ENCODE measurements around the gene OBSL1.
A peak's percentile ranks its signal among the peaks of the same experiment; 100 is the strongest.

Gene OBSL1

DNA sequence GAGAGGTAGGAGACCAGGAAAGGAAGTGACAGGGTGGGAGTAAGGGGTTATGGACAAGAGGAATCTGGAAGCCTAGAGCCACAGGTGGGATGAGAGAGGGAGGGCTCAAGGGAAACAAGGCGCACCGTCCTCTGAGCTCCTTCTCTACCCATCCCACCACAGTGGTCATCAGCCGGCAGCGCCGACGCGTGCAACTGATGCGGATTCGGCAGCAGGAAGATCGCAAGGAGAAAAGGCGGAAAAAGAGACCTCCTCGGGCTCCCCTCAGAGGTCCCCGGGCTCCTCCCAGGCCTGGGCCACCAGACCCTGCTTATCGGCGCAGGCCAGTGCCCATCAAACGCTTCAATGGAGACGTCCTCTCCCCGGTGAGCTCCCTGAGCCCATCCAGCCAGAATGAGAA, 22.3 kb downstream of the OBSL1 start:
- no peak for DNase-seq

- no peak for DNase-seq
Measured at GRCh38 chr2:219547621-219548020, 23.7 kb downstream of the OBSL1 start.

DNA sequence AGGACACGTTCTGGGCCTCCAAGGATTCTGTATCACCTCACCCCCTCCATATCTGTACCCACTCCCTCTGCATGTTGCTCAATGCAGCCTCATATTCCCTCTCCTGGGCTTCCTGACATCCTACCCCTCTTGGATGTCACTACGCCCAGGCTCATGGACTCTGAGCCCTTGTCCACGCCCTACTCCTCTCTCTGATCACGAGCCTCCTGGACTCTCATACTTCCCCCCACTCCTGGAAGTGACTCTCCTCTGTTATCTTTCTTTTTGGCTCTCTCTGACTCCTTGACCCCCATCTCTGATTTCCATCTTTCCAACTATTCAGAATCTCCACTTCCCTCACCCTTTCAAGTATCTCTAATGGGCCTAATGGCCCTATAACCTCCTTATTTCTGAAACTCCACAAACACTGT, 25.4 kb downstream of the OBSL1 start:
- DNase-seq = no peak

DNA sequence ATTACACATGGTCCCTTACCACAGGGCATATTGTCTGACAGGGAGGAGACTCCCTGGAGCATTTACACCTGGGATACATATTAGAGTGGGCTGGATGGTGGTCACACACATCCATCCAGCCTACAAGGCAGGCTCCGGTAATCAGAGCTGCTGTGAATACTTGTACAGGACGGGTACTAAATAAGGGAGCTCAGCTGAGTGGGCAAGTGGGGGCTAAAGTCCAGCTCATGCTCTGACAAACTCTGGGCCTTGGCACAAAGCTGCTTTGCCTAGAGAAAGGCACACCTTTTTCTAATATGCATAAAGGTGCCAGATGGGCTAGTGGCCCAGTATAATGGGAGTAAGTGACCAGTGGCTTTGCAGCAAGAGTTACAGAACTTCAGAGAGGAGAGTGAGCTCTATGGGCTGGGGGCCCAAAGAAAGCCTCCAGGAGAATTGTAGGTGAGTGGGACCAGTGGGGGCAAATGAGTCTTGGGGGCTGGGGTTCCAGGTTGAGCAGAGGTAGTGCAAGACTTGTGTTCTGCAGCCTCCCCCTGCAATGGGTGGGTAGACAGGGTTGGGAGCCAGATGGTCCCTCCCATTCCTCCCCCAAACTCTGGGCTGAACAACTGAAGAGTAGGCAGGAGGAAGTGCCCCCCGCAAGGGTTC, 25.9 kb downstream of the OBSL1 start:
- no peak for DNase-seq

- DNase-seq = no peak
Measured at GRCh38 chr2:219544567-219544966, 26.8 kb downstream of the OBSL1 start.

GRCh38 chr2:219543596-219544358, 27.6 kb downstream of the OBSL1 start, which contains the start of the genes CHPF and TMEM198:
TSS of gene CHPF (minus strand) at chr2:219543809. CDS start at chr2:219543538, 271 bp downstream.
TSS of gene TMEM198 (plus strand) at chr2:219544028. CDS start at chr2:219544728, 700 bp downstream.
- DNase-seq = peak; percentile 92

DNA sequence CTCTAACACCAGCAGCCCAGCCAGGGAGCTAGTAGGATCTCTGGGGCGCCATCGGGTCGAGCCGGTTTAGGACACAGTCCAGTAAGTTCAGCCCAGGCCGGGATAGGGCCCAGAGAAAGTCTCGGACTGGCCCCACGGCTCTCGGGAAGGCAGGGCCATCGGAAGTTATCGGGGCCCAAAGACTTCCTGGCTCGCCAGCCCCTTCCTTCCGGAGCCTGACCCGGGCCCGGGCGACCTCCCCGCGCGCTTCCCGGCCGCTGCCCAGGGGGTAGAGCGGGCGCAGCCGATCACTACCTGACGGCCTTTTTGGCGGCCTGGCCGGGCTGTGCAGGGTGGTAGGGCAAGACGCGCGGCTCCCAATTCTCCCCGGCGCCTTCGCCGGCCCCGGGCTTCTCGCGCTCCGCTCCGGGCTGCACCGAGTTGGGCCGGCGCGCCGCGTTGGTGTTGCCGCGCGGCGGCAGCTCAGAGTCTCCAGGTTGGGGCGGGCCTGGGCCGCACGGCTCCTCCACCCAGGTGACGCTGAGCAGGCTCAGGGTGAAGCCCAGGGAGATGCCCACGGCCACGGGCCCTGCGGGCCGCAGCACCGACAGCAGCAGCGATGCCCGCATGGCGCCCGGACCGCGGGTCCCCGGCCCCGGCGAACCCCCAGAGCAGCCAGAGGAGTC, 28.3 kb downstream of the OBSL1 start:
- DNase-seq = no peak

DNA sequence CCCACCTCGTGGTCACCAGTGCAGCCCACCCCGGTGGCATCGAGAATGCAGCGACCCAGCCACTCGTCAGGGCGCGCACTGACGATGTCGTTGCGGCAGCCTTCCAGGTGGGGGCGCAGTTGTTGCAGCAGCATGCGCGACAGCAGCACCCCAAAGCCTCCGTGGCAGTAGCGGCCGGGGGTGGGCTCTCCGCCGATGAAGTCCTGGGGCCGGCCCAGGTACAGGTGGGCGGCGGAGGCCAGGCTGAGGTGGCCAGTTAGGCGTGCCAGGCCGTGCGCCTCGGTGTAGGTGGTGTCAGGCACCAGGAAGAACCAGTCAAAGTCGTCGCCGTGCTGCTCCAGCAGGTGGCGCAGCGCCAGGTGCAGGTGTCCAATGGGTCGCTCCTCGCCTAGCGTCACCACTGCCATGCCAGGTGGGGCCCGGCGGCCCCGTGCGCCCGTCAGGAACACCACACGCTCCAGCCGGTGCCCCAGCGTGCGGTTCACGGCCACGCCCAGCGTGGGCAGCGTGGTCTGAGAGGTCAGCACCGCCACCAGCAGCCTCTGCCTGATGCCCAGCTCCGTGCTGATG, 29.6 kb downstream of the OBSL1 start:
- DNase-seq = peak; percentile 52

DNA sequence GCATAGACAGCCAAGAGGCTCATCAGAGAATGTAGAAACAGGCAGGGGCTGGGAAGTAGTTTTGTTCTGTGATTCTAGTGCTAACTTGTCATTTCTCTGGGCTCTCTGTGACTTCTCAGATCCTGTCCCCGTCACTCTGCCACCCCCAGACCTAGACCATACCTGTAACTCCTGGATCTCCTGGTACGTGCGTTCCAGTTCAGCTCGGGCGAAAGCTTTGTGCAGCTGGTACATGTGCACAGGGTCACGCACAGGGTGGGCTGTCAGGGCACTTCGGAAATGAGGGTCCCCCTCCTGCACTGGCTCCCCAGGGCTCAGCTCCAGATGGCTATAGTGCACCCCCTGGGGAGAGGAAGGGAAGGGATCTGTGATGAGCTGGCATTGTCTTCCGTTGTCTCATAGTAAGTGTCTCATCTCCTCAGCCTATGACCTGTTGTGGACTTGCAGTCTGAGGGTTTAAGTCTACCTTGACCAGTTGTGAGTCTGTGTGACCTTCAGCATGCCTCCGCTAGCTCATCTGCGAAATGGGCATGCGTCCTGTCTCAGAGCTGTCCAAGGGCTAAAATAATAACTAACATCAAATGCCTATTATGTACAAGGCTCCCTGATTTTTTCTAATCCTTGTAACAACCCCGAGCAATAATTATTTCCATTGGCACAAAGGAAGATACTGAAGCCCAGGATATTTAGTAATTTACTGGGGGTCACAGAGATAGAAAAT, 30.4 kb downstream of the OBSL1 start:
- DNase-seq = no peak

DNA sequence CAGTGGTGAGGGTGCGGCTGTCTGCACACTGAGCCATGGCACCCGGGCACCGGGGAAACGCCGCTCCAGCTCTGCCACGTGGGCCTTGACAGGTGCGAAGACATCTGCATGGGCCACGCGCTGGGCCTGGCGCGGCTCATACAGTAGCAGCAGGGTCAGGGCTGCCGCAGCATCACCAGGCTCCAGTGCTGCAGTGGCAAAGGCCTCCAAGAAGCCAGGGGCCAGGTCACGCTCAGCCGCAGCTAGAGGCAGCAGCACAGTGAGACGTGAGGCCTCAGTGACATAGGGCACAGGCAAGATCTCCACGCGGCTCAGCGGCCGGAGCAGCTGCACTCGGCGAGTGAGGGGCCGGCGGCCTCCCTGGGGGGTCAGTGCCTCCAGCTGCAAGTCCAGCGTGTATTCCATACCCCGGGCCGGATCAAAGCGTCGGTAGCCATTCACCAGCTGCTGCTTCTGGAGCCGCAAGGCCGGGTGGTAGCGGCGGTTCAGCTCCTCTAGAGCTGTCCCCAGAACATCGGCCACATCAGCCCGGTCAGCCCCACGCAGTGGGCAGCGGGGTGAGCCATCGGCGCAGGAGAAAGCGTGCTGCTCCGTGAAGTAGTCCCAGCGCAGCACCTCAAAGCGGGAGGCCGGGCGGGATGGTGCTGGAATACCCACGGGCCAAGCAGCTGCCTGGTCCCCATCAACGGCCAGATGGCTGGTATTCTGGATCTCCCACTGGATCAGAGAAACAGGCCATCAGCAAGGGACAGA, 31.2 kb downstream of the OBSL1 start:
- DNase-seq = no peak

DNA sequence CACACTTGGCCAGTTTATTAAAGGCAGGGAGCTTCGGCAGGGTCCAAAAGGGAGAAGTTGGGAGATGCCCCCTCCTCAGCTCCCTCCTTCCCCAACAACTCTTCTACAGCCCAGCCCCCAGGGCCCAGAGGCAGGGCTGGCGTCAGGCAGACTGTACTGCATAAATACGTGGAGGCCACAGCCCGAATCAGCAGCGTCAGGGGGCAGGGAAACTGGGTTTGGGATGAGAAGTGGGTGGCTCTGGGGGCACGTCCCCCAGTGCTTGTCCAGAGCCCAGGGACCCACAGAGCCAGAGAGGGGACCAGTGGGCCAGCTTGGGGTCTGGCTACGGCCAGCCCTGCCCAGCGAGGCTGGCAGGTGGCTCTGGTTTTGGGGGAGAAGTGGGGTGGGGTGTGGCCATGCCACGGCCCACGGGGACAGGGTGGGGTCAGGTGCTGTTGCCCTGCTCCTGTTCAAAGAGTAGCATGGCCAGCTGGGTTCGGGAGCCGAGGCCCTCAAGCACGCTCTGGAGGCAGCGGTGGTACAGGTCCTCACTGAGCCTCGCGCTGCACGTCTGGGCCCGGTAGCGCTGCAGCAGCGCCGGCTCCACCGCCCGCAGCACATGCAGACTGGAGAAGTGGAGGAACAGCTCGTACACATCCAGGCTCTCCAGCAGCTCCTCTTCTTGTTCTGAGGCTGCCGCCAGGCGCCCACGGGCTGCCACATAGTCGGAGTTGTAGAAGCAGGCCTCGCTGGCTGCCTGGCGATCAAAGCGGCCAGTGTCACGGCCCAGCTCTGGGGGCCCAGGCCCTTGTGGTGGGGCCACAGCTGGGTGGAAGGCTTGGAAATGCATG, 32.2 kb downstream of the OBSL1 start:
- no peak for DNase-seq

GRCh38 chr2:219538504-219538951, 32.8 kb downstream of the OBSL1 start:
- DNase-seq = no peak

GRCh38 chr2:219537657-219538488, 33.5 kb downstream of the OBSL1 start:
- no peak for DNase-seq

DNA sequence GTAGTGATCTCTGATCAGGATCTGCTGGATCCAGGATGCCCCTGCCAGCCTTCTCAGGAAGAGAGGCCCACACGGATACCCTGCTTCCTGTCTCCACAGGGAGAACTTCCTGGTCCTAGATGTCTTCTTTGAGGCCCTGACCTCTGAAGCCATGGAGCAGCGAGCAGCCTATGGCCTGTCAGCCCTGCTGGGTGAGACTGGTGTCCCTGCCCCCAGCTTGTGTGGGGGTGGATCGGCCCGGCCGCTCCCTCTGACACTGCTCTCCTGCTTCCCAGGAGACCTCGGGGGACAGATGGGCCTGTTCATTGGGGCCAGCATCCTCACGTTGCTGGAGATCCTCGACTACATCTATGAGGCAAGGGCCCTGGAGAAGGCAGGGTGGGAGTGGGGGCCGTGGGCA, 34.4 kb downstream of the OBSL1 start:
- no peak for DNase-seq

- no peak for DNase-seq
Measured at GRCh38 chr2:219536425-219536824, 34.9 kb downstream of the OBSL1 start.

DNA sequence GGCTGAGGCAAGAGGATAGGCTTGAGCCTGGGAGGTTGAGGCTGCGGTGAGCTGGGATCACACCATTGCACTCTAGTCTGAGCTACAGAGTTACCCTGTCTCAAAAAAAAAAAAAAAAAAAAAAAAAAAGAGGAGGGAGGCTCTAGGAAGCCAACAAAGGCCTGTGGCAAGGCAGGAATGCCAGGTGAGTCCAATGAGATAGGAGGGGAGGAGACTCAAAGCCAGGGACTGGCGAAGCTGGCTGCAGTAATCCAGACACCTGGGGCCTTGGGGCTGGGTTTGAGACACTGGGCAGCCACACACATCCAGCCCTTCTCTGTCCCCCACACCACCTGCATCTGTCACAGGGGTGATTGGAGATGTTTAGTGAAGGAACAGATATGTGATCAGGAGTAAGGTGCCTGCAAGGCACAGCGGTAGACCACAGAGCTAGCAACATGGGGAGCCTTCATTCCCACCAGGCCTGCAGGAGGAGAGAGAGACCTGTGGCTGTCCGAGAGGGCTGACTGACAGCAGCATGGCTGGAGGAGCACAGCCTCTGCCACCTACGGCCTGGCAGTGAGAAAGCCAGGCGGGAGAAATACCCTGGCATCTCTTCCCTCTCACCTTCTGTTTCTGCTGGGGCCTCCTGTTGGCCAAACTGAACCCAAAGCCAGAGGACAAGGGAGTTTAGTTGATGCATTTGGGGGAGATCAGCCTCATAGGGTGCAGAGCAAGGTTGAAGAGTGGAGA, 37.2 kb downstream of the OBSL1 start:
- DNase-seq = no peak

DNA sequence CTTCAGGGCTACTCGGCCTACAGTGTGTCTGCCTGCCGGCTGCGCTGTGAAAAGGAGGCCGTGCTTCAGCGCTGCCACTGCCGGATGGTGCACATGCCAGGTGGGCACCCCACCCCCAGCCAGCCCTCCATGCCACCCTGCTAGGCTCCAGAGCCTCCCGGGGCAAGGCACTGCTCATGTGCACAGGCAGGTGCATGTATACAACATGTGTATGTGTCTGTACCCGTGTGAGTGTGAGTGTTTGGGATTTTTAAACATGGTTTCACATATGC, 39.0 kb downstream of the OBSL1 start:
- no peak for DNase-seq

DNA sequence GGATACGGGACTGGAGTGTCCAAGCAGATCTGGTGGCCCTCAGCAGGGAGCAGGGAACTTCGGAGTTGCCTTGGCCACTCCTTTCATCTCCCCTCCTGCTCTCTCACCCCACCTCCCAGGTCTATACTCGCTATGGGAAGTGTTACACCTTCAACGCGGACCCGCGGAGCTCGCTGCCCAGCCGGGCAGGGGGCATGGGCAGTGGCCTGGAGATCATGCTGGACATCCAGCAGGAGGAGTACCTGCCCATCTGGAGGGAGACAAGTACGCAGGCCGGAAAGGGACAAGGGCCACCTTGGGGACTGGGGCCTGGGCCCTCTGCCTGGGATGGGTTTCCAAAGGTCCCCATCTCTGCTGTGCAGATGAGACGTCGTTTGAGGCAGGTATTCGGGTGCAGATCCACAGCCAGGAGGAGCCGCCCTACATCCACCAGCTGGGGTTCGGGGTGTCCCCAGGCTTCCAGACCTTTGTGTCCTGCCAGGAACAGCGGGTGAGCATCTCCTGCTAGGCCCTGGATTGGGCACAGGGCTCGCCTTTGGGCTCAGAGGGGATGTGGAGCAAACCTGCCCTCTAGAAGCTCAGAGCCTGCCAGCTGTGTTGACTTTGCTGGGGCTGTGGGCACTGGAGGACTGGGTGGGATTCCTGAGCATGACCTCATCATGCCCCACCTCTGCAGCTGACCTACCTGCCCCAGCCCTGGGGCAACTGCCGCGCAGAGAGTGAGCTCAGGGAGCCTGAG, 39.5 kb downstream of the OBSL1 start:
- DNase-seq = no peak
